Pons (tissue), 1 donor: ENCODE data around the gene IFNGR1.
"Not testable (repeated sequence)": the region's sequence is repeated elsewhere in the genome, so short reads cannot be mapped to it uniquely, and the experiment has no call there.

Experiments used
- DNase-seq: peaks from one replicate; pipeline ENCODE4 v3.0.0-alpha.2; 2016; ENCODE audit warnings: low spot score

The IFNGR1 gene

GRCh38 chr6:137213331-137213740 is 5.8 kb downstream of the IFNGR1 start:
- DNase-seq = no peak

GRCh38 chr6:137211910-137212309 is 7.3 kb downstream of the IFNGR1 start:
- no peak for DNase-seq

GRCh38 chr6:137210903-137211302 is 8.3 kb downstream of the IFNGR1 start:
- DNase-seq = no peak

- DNase-seq = no peak
Measured at GRCh38 chr6:137208279-137208678, 10.9 kb downstream of the IFNGR1 start.

- not testable (repeated sequence) for DNase-seq
Measured at GRCh38 chr6:137207457-137207856, 11.7 kb downstream of the IFNGR1 start.

- DNase-seq = no peak
Measured at GRCh38 chr6:137206577-137206976, 12.6 kb downstream of the IFNGR1 start.

GRCh38 chr6:137203256-137203655 is 15.9 kb downstream of the IFNGR1 start:
- DNase-seq = no peak

- peak; percentile 84 for DNase-seq
Measured at GRCh38 chr6:137202078-137202477, 17.1 kb downstream of the IFNGR1 start.

- no peak for DNase-seq
Measured at GRCh38 chr6:137201006-137201405, 18.2 kb downstream of the IFNGR1 start.

GRCh38 chr6:137200288-137200687 is 18.9 kb downstream of the IFNGR1 start:
- DNase-seq = no peak

GRCh38 chr6:137197684-137198645 is 21.2 kb downstream of the IFNGR1 start:
- DNase-seq = no peak

GRCh38 chr6:137193256-137194070 is 25.7 kb downstream of the IFNGR1 start:
- no peak for DNase-seq

GRCh38 chr6:137192821-137193220 is 26.4 kb downstream of the IFNGR1 start:
- DNase-seq = no peak

GRCh38 chr6:137191670-137192069 is 27.5 kb downstream of the IFNGR1 start:
- DNase-seq = no peak

- no peak for DNase-seq
Measured at GRCh38 chr6:137191236-137191635, 27.9 kb downstream of the IFNGR1 start.

GRCh38 chr6:137190583-137191094 is 28.5 kb downstream of the IFNGR1 start:
- no peak for DNase-seq

- DNase-seq = no peak
Measured at GRCh38 chr6:137188855-137189254, 30.3 kb downstream of the IFNGR1 start.

GRCh38 chr6:137185290-137185689 is 33.9 kb downstream of the IFNGR1 start:
- no peak for DNase-seq

- DNase-seq = no peak
Measured at GRCh38 chr6:137182654-137183073, 36.5 kb downstream of the IFNGR1 start.

GRCh38 chr6:137181891-137182653 is 37.1 kb downstream of the IFNGR1 start:
- DNase-seq = no peak

- no peak for DNase-seq
Measured at GRCh38 chr6:137177611-137178010, 41.6 kb downstream of the IFNGR1 start.

- DNase-seq = no peak
Measured at GRCh38 chr6:137176729-137177128, 42.5 kb downstream of the IFNGR1 start.
